GM12872 (cell line): ENCODE measurements around the gene TRH.

ENCODE experiments used
- CTCF ChIP-seq: IDR thresholded peaks from 3 replicates; pipeline ENCODE4 v1.5.1; 2011; ENCODE audit warnings: low read depth, mild to moderate bottlenecking, low read length, moderate library complexity; ENCODE audit not compliant: insufficient read depth

TRH gene

DNA sequence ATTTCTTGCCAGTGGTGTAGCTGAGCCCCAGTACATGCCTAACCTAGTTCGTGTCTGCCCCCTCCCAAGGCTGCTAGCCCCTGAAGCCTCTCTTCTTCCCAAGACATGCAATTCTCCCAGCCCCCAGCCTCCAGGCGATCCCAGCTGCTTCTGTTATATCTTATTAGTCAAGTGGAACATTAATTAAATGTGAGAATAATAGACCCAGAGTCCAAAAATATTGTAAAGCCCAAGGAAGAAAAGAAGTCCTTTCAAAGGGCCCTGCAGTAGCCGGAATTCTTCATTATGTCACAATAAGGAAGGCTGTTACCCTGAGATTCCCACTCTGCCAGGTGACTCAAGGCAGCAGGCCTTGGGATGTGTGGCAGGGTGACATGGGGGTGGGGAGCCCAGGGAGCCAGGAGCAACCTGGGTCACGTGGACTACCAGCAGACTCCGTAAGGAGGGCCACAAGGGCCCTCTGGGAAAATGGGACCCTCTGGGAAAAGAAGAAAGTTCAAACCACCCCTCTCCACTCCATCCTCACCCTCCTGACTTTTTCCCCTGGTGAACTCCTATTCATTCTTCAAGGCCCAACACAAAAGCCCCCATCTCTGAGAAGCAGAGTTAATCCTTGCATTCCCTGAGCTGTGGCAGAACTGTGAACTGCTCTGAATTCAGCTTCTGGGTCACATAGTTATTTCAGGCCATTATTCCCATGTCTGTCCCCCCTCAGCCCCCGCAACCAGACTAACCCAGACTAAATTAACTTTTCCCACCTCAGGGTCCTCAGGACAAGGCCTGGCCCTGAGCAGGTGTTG lies 21.8 kb upstream of the TRH start:
- TF ChIP-seq CTCF: no peak

DNA sequence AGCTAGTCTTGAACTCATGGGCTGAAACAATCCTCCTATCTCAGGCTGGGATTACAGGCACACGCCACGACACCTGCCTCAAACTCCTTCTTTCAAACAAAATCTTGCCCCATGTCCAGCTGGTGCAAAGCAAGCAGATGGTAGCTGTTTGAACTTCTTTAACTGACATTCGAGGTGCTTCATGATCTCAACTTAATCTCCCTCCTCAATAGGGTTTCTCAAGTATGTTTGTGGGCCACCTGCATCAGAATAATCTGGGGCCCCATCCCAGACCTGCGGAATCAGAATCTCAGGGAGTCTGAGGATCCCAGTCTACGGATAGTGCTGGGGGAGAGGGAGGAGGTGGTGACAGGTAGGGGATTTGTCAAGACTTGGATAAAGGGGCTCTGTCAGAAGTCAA lies 20.9 kb upstream of the TRH start:
- TF ChIP-seq CTCF: no peak

DNA sequence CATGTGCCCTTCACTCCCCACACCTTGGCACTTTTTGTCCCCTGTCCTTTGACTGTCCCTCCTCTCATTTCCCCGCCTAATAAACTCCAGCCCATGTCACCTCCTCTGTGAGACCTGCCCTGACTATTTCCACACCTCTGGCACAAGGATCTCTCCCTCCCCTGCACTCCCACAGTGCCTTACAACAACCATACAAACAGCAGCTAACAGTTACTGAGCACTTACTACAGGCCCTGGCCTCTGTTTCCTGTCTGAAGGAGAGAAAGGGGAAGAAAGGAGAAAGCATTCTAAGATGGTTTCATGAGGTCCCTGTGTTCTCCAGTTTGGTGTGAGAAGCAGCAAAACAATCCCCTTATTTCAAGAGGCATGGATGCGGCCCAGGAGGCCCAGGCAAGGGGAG lies 20.0 kb upstream of the TRH start:
- no peak for TF ChIP-seq CTCF

DNA sequence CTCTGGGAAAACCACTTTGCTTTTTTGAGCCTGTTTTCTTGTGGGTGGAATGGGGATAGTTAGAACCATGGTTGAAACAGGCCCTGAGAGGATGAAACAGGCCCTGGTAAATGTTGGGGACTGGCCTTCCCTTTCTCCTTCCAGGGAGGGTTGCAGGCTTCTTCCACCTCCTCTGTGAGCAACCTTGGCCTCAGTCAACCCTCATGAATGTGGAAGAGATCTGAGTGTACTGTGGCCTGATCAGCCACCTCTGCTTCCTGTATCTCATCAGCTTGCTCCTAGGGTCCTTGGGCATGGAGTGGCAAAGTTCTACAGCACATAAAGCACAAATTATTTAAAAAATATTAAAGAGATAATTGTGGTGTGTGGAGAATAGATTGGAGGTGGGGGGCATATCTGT lies 17.6 kb upstream of the TRH start:
- no peak for TF ChIP-seq CTCF

- TF ChIP-seq CTCF: no peak
These were observed 15.8 kb upstream of the TRH start for GRCh38 chr3:129958755-129959154.

DNA sequence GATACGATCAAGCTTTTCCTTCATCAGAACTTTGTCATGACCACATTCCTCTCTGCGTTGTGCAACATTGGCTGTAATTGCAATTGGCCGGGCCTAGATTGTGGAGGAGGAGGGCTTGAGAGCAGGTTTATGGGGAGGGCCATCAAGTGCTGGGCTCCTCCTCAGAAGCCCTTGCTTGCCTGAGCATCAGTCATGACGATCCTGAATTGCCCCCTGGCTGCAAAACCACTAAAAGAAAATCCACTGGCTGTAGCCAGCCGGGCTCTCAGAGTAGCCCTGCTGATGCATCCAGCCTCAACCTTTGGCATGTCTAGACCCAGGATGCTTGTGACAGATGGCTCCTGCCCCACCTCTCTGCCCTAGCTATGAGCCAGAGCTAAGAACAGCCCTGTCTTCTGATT lies 13.4 kb upstream of the TRH start:
- no peak for TF ChIP-seq CTCF

DNA sequence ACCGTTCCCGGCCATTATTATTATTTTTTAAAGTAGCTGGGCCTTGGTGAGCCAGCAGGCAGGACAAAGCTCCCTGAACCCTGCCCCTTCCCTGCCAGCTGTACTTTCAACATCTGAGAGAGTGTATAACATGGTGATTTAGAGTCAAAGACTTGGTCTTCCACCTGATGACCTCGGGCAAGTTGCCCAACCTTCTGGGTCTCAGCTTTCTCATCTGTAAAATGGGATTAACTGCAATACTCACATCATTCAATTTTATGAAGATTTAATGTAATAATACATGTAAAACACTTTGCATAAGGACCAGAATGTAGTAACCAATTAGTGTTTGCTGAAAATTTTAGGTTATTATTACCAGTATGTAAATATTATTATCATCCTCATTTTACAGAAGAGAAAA lies 11.9 kb upstream of the TRH start:
- no peak for TF ChIP-seq CTCF
